Gastrocnemius medialis (tissue), 4 donors: ENCODE measurements around the gene RASGRP2.

ENCODE experiments used
- CTCF ChIP-seq, 5 experiments: fragments of 450-650 bp in 3 of 5; fragments of 200-600 bp in 2 of 5; sonication (generic) in 2 of 5; IDR thresholded peaks in 4 of 5; conservative IDR thresholded peaks in 1 of 5; 1 replicate in 4 of 5; 2 replicates in 1 of 5; pipeline ENCODE4 v1.5.1; 2016 to 2019; ENCODE audit warnings: antibody characterized with exemption in 5 of 5, mild to moderate bottlenecking in 3 of 5, moderate library complexity in 3 of 5
- POLR2A ChIP-seq, 2 donors: fragments of 450-650 bp; IDR thresholded peaks; one replicate each; pipeline ENCODE4 v1.6.1; 2017; ENCODE audit warnings: antibody characterized with exemption in 2 of 2, mild to moderate bottlenecking in 2 of 2, moderate library complexity in 2 of 2

- TF ChIP-seq CTCF (IDR thresholded peaks at IDR 0.05 in 4 of 5, conservative IDR thresholded peaks at IDR 0.05 in 1 of 5) (no peak), POLR2A (IDR thresholded peaks at IDR 0.05) (no peak)
Observed at GRCh38 chr11:64705501-64705900, 38.4 kb downstream of the RASGRP2 start.
